T-helper 2 cell treated with Interferon-gamma antibody and Interleukin-4, amounts not matched to agents 5 μg/mL and 100 μg/mL, for 36 hours (primary cell): ENCODE results near the gene ADCY1.
"Not testable (repeated sequence)": the region's sequence is repeated elsewhere in the genome, so short reads cannot be mapped to it uniquely, and the experiment has no call there.

Experiments used
- DNase-seq: peaks from one replicate; pipeline ENCODE4 v3.0.0; 2021; ENCODE audit warnings: low spot score
- H3K27ac Mint-ChIP-seq: one replicate; pipeline ENCODE4 v1.8.0; 2021; ENCODE audit warnings: mild to moderate bottlenecking, mixed read lengths
- H3K27me3 Mint-ChIP-seq: one replicate; pipeline ENCODE4 v1.8.0; 2021; ENCODE audit warnings: low read depth, mixed read lengths
- H3K36me3 Mint-ChIP-seq: one replicate; pipeline ENCODE4 v1.8.0; 2021; ENCODE audit warnings: low read depth, mixed read lengths
- H3K4me1 Mint-ChIP-seq: one replicate; pipeline ENCODE4 v1.8.0; 2021; ENCODE audit warnings: low read depth, mixed read lengths
- H3K4me3 Mint-ChIP-seq: one replicate; pipeline ENCODE4 v1.8.0; 2022; ENCODE audit warnings: mild to moderate bottlenecking, moderate library complexity, mixed read lengths
- H3K9me3 Mint-ChIP-seq: one replicate; pipeline ENCODE4 v1.8.0; 2021; ENCODE audit warnings: mixed read lengths

Gene ADCY1

DNA sequence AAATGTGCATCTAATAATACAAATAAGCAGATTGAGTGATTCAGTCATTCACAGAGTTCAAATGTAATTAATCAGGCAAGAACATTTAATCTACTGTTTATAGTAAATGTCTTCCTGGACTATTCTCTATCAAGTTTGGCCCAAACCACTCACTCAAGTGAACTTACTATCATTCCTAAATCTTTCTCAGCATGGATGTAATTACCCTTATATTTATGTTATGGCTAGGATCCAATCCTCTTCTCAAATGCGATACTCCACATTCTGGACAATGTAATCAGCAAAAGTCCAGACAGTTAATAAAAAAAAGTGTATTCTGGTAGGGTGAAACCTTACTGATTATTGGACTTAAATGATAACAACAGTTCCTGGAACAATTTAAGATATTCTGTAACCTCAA is 185.3 kb downstream of the ADCY1 start:
- peaks cover 16% of the 10 kb centered on the region for H3K36me3 Mint-ChIP-seq
- not testable (repeated sequence) for H3K4me3 Mint-ChIP-seq, H3K27me3 Mint-ChIP-seq, H3K9me3 Mint-ChIP-seq, H3K27ac Mint-ChIP-seq, DNase-seq
- peaks cover 10% of the 10 kb centered on the region for H3K4me1 Mint-ChIP-seq

DNA sequence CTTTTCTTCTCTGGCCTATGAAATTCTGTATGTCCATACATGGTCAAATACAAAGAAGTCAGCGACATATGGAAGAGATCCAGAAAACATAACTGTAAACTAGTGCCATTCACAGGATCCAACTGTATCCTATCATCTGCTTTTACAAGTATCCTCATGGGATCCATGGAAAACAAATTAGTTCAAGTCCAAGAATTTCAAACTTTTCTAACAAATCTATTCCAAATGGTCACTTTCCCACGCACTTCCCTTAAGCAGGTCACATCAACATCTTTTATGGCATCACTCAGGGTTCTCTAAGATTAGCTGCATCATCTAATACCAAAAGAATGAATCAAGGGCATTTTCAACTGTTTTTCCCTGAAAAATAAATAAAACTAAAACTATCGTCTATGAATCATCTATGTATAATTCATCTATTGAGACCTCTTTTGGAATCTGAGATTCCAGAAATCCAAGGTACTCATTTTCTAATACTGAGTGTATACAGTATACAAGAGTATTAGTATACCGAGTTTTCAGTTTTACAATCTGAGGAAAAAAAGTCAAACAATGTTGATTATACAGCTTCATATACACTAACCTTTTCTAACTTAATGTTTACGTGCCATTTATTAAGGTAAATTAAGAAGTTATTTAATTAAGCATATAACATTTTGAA is 187.5 kb downstream of the ADCY1 start:
- H3K27me3 Mint-ChIP-seq, H3K27ac Mint-ChIP-seq, DNase-seq: not testable (repeated sequence)

DNA sequence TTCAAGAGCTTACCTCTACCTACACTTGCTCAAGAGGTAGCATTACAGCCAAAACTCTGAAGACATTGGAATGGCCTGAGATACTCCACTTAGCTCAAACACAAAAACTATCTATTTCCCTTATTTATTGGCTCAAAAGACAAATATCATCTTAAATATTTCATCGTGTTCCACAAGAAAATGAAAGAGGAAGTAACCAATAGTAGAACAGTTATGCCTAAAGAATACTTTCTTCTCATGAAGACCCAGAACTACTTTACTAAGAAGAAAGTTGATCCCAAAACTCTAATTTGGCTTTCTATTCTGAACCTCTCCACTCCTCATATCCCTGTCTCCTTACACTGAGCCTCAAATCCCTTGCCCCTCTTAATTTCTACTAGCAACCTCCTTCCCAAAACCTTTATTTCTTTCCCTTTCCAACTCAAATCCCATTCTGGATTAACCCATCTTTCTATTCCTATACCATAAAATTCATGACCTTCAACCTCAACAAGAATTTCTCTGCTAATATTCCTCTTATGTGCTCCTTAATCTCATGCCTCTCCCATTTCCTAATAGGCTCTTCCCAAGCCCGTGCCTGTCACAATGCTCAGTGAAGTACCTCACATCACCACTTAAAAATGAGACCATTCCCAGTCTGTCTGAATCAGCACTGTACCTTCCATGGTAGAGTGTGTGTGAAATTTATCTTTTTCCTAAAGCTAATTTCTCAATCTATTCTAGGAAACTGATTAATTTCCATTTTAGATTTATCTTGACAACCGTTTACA is 188.2 kb downstream of the ADCY1 start:
- not testable (repeated sequence) for DNase-seq, H3K36me3 Mint-ChIP-seq, H3K27me3 Mint-ChIP-seq, H3K9me3 Mint-ChIP-seq, H3K27ac Mint-ChIP-seq, H3K4me3 Mint-ChIP-seq
- H3K4me1 Mint-ChIP-seq = peaks cover 12% of the 10 kb centered on the region

More for the DNA sequence above, 187.5 kb downstream of the ADCY1 start:
- H3K36me3 Mint-ChIP-seq, H3K4me3 Mint-ChIP-seq, H3K9me3 Mint-ChIP-seq: not testable (repeated sequence)
- H3K4me1 Mint-ChIP-seq = peaks cover 10% of the 10 kb centered on the region

DNA sequence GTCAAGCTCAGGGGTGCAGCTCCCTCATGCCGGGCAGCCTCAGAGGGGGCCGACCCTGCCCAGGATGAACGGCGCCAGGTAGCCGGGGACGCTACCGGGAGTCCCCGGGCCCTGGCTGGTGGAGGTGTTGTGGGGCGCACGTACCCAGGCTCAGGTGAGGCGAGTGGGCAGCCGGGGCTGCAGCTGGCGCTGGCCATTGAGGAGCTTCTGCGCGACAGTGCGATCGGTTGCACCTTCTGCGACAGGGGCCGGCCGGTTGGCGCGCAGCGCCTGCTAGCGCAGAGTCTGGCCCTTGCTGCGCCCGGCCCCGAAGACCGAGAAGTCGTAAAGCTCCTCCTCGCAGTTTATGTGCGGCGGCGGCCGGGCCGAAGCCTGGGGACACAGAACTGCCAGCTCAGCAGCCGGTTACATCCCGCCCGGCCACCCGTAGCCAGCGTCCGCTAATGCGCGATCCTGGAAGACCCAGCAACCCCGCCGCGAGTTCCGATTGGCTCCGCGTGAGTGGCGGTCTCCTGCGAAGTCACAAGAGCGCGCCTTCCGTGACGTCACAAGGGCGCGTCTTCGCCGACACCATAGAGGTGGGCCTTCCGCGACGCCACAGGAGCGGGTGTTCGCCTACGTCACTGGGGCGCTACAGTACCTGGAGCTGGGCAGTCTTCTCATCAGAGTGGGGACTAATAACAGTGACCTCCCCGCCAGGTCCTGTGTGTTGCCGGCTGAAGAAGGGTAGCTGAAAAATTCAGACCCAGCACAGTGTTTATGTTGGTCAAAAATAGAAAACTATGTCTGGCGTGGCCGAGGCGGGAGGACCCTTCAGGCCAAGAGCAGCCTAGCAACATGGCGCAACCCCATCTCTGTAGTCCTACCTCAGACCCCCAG is 194.6 kb downstream of the ADCY1 start:
- H3K36me3 Mint-ChIP-seq, H3K9me3 Mint-ChIP-seq, H3K27me3 Mint-ChIP-seq, H3K4me1 Mint-ChIP-seq: not testable (repeated sequence)
- DNase-seq = peak; percentile 98
- peak overlapping the region; percentile 98 for H3K27ac Mint-ChIP-seq
- H3K4me3 Mint-ChIP-seq = peak overlapping the region; percentile 93

DNA sequence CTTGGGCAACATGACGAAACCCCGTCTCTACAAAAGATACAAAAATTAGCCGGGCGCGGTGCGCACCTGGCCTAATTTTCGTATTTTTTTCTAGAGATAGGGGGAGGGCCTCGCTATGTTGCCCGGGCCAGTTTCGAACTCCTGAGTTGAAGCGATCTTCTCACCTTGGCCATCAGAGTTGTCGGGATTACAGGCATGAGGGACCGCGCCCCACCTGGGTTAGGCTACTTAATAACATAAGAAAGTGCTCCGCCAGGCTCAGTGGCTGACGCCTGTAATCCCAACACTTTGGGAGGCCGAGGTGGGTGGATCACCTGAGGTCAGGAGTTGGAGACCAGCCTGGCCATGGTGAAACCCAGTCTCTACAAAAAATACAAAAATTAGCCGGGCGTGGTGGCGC is 195.5 kb downstream of the ADCY1 start:
- H3K4me1 Mint-ChIP-seq, DNase-seq: not testable (repeated sequence)

More for the DNA sequence above, 195.5 kb downstream of the ADCY1 start:
- peak overlapping the region; percentile 98 for H3K27ac Mint-ChIP-seq
- H3K9me3 Mint-ChIP-seq, H3K36me3 Mint-ChIP-seq, H3K27me3 Mint-ChIP-seq: not testable (repeated sequence)
- peak overlapping the region; percentile 93 for H3K4me3 Mint-ChIP-seq
